Left cardiac atrium (tissue), 4 donors: ENCODE data around the gene MKNK1. TPM values are rescaled to one million over a fixed set of nuclear protein-coding genes. Genes with fewer than 3 reads are reported as not detected.
A peak's percentile ranks its signal among the peaks of the same experiment; 100 is the strongest.

Experiments used
- ATAC-seq, 2 donors: fragments of 200-7000 bp; cut with Tn5 transposase; one replicate each; pipeline ENCODE4 v1.9.1; 2020; ENCODE audit warnings: mild to moderate bottlenecking in 2 of 2, moderate library complexity in 2 of 2
- DNase-seq: peaks from one replicate; pipeline ENCODE4 v3.0.0-alpha.2; 2020
- intact Hi-C, 2 donors: fragments of 100-400 bp; cut with DNase I; formaldehyde crosslinking; loops; one replicate each; pipeline versions ENCODE4 v1.14.1 to v1.15.1; 2022 to 2023
- total RNA-seq, 2 donors: library from RNA; stranded (reverse); fragmentation: NEBNext Ultra II Directional; extraction: Animal tissue kit (Norgen Biotek cat#: 25700); gene quantifications; one replicate each; pipeline ENCODE4 v1.2.1, GENCODE V29; 2021
- donor health status: DM: no; HTN: yes; CAD: no.
- donor health status: DM: no; HTN: yes; CAD: no; lungs with severe emphysema.
- donor health status: DM: yes; HTN: yes; CAD: no.
- donor health status: Dilated cardiomyopathy.

The MKNK1 gene
- total RNA-seq, 2 donors from 2014 or later = 39.7 to 42.7 TPM

- DNase-seq (peak; percentile 22), ATAC-seq (peak; percentile 23 to 37)
- intact Hi-C loops = no loop called here
Measured at GRCh38 chr1:46549697-46550681, 54.1 kb downstream of the MKNK1 start.

GRCh38 chr1:46547481-46548383, 56.3 kb downstream of the MKNK1 start:
- ATAC-seq (peak; percentile 21 to 25), DNase-seq (peak; percentile 16)
- intact Hi-C loops = no loop called here

- intact Hi-C loops = no loop called here
- no peak for ATAC-seq
- peak; percentile 12 for DNase-seq
Measured at GRCh38 chr1:46546210-46546609, 57.9 kb downstream of the MKNK1 start.

GRCh38 chr1:46545784-46546183, 58.3 kb downstream of the MKNK1 start:
- intact Hi-C loops = no loop called here
- ATAC-seq = no peak
- peak; percentile 3 for DNase-seq

- DNase-seq (peak; percentile 9), ATAC-seq (no peak)
- intact Hi-C loops = no loop called here
Measured at GRCh38 chr1:46544561-46545240, 59.4 kb downstream of the MKNK1 start.

DNA sequence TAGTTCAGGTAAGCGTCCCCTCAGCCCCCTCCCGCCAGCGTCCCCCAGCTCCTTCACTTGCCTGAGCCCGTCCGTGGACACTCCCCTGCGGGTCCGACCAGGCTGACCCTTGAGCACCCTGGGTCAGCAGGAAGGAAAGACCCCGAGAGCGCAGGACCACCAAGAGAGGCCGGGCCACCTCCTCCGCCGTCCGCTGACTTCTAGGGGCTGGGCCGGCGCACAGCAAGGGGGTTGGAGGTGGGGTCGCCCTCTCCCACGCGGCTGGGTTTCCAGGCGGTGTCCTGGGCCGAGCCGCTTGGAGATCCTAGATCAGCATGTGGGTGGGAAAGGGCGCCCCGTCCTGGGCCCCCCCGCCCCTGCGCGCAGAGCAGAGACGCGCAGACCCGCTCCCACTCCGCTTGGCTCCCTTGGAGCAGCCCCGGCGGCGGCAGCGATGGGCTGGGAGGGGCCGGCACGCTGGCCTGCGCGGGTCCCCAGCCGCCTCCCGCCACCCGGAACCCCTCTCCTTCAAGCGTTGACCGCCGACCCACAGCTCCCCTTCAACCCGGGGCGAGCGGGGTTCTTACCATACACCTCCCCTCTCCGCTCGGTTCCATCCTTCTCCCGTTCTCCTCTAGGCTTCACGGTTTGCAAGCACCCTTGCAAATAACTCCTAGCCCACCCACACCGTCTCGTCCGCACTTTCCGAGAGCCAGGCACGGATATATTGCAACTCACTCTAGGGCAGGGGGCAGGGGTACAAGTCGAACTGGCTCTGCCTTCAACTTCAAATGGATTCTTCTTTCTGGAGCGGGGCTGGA, 60.1 kb downstream of the MKNK1 start:
- intact Hi-C loops = no loop called here
- DNase-seq = peak; percentile 1
- no peak for ATAC-seq

- DNase-seq (peak; percentile 7), ATAC-seq (no peak)
- intact Hi-C loops = no loop called here
Measured at GRCh38 chr1:46543382-46543760, 60.7 kb downstream of the MKNK1 start.

GRCh38 chr1:46539972-46540371, 64.1 kb downstream of the MKNK1 start:
- peak in 1 of 2 donors; percentile 77 for ATAC-seq
- intact Hi-C loops = loop anchor here in 1 of 2 donors (10.0 kb wide), 1 partner anchor 185 kb away; no protein-coding TSS in a partner anchor
- DNase-seq = no peak

- intact Hi-C loops = loop anchor here in 1 of 2 donors (10.0 kb wide), 1 partner anchor 187 kb away; no protein-coding TSS in a partner anchor
- no peak for ATAC-seq
Measured at GRCh38 chr1:46538147-46538546, 65.9 kb downstream of the MKNK1 start.

DNA sequence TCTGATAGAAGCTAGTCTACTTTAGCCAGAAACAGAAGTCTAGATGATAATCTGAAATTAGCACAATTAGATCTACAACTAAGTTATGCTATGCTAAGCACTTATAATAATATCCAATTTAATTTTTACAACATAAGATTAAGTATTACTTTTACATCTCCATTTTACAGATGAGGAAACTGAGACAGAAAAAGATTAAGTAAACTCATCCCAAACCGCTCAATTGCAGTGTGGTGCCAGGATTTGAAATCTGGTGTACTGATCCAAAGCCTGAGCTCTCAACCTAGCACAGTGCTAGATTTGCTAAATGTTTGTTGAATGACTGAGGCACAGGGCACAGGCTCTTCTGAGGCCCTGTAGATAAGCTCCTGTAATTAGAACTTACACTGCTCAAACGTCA, 66.4 kb downstream of the MKNK1 start:
- DNase-seq (no peak), ATAC-seq (no peak)
- intact Hi-C loops = loop anchor here in 1 of 2 donors (10.0 kb wide), 1 partner anchor 187 kb away; no protein-coding TSS in a partner anchor

More at GRCh38 chr1:46538147-46538546, 65.9 kb downstream of the MKNK1 start:
- no peak for DNase-seq

- no peak for DNase-seq
- intact Hi-C loops = loop anchor here in 1 of 2 donors (10.0 kb wide), 1 partner anchor 188 kb away; no protein-coding TSS in a partner anchor
- ATAC-seq = no peak
Measured at GRCh38 chr1:46536527-46536926, 67.5 kb downstream of the MKNK1 start.

DNA sequence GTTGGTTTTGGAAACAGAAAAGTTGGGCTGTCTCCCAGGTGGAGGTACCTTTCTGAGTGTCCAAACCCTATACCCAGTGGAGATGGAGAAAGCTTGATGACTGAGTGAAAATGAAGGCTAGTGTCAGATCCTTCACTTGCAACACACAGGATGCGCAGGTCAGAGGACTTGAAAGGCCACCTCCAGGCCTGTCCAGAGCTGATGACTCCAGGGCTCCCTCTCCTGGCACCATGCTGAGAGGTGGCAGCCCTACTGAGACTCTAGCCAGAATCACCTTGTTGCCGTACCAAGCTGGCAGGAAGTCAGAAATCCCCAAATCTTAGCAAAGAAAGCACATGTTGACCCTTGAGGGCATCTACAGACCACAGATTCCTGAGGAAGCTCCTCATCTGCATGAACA, 69.0 kb downstream of the MKNK1 start:
- peak in 1 of 2 donors; percentile 10 for ATAC-seq
- no peak for DNase-seq
- intact Hi-C loops = loop anchor here in 1 of 2 donors (10.0 kb wide), 1 partner anchor 190 kb away; no protein-coding TSS in a partner anchor

- peak; percentile 56 to 74 for ATAC-seq
Measured at GRCh38 chr1:46533179-46533864, 70.7 kb downstream of the MKNK1 start.

GRCh38 chr1:46532498-46533178, 71.4 kb downstream of the MKNK1 start:
- ATAC-seq (peak; percentile 78 to 91), DNase-seq (peak; percentile 73)
- intact Hi-C loops = loop anchor here (2.0 to 10.0 kb wide), 2 partner anchors 192 kb away; no protein-coding TSS in a partner anchor

More at GRCh38 chr1:46533179-46533864, 70.7 kb downstream of the MKNK1 start:
- peak; percentile 50 for DNase-seq
- intact Hi-C loops = loop anchor here (2.0 to 10.0 kb wide), 2 partner anchors 191 kb away; no protein-coding TSS in a partner anchor

- ATAC-seq (no peak), DNase-seq (no peak)
- intact Hi-C loops = loop anchor here (2.0 to 10.0 kb wide), 2 partner anchors 193 kb away; no protein-coding TSS in a partner anchor
Measured at GRCh38 chr1:46532095-46532494, 72.0 kb downstream of the MKNK1 start.

DNA sequence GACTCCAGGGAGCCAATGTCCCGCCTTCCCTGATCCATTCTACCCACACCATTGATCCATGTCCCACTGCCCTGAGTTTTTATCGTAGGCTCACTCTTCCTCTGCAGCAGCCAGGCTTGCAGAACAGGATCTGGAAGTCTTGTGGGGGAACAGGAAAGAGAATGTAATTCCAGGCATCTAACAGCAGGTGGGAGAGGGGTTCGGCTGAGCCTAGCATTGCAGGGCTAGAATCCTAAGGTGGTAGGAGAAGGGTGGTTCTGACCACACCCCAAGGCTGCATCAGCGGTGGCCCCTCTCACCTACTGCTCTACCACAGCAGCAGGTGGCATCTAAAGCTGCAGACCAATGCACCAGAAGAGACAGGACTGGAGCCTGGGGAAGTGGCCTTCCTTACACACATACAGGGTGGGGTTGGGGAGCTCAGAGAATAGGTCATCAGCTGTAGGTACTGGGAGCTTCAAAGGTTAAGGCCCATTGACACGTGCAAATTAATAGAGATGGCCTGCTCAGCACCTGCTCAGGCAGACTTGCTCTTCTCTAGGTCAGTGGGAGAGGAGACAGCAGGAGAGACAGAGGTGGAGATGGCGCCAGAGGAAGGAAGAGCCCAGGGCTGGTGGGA, 73.2 kb downstream of the MKNK1 start:
- no peak for DNase-seq
- intact Hi-C loops = loop anchor here in 1 of 2 donors (10.0 kb wide), 1 partner anchor 194 kb away; no protein-coding TSS in a partner anchor
- ATAC-seq = no peak
